Mesodermal cell (in vitro differentiated cells): ENCODE data around the gene ALK.

Experiments
- H3K27ac ChIP-seq: 2 replicates; pipeline ENCODE4 v1.7.0; 2013; ENCODE audit warnings: mild to moderate bottlenecking, low read depth, low read length, moderate library complexity; ENCODE audit not compliant: severe bottlenecking
- H3K36me3 ChIP-seq: 2 replicates; pipeline ENCODE4 v1.7.1; 2013; ENCODE audit warnings: mild to moderate bottlenecking, low read length, moderate library complexity; ENCODE audit not compliant: control insufficient read depth, insufficient read depth
- H3K4me1 ChIP-seq: one replicate; pipeline ENCODE4 v1.7.1; 2013; ENCODE audit warnings: mild to moderate bottlenecking, low read length; ENCODE audit not compliant: insufficient read depth, control insufficient read depth, poor library complexity, severe bottlenecking
- H3K4me3 ChIP-seq: 2 replicates; pipeline ENCODE4 v1.7.0; 2013; ENCODE audit warnings: low read length, control low read depth, mild to moderate bottlenecking; ENCODE audit not compliant: insufficient read depth, poor library complexity, severe bottlenecking; ENCODE audit errors: extremely low read depth
- H3K9me3 ChIP-seq: 2 replicates; pipeline ENCODE4 v1.7.1; 2013; ENCODE audit warnings: mild to moderate bottlenecking, low read length, moderate library complexity; ENCODE audit not compliant: control insufficient read depth
- WGBS, 2 experiments: methylation state at CpG; one replicate each; pipeline ENCODE4 v1.1.5; 2013; ENCODE audit warnings: missing lambda C conversion rate in 2 of 2; ENCODE audit not compliant: insufficient coverage in 2 of 2; 5-methylcytosine and 5-hydroxymethylcytosine counted together

Gene ALK

DNA sequence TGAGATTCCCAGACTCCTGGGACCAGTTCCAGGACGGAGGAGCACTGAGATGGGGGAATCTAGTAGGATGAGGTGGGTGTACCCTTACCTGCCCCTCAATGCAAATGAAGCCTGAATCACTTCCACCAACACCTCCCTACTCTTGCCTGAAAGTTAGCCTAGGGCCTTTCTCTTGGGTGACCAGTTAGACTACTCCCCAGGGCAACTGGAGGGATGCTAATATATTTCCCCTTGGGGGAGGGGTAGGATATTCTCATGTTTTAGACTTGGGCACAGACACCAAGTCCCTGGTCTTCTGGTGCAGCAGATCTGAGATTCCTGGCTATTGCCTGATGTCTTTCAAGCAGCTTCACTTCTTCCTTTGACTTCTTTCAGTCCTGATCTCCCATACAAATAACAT lies 334.5 kb downstream of the ALK start:
- H3K27ac ChIP-seq: no peak overlapping the region
- no peaks in the 10 kb centered on the region for H3K36me3 ChIP-seq
- no peaks in the 10 kb centered on the region for H3K4me1 ChIP-seq
- no peak overlapping the region for H3K4me3 ChIP-seq
- no peaks in the 10 kb centered on the region for H3K9me3 ChIP-seq
- WGBS, 2 experiments: no CpG with 5 or more reads among the region's 1 CpG

DNA sequence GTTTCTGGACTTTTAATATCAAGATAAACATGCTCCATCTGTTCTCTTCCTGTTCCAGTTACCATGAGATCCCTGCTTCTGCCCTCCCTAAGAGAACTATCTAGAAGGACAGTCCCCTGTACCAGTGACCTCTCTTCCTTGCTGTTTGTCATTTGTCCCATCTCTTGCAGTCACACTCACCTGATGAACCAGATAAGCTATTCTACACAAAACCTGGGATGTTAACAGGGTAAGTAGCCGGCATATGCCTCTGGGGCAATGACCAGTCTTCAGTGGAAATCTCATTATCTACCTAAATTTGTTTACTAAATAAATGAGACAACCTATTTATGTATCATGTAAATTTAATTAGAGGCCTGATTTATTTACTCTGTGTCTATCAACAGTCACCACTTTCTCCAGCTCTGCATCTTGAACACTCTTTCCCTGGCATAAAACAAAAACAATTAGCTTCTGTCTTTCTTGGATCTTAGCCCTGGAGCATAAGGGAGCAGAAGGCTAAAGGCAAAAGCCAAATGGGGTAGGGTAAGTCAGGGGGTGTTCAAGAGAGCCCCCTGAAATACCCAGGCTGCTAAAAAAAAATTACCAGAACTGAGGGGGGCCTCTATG lies 337.7 kb downstream of the ALK start:
- no CpG with 5 or more reads among the region's 1 CpG for WGBS, 2 experiments
- Histone ChIP-seq H3K27ac (no peak overlapping the region), H3K4me1 (no peaks in the 10 kb centered on the region)

DNA sequence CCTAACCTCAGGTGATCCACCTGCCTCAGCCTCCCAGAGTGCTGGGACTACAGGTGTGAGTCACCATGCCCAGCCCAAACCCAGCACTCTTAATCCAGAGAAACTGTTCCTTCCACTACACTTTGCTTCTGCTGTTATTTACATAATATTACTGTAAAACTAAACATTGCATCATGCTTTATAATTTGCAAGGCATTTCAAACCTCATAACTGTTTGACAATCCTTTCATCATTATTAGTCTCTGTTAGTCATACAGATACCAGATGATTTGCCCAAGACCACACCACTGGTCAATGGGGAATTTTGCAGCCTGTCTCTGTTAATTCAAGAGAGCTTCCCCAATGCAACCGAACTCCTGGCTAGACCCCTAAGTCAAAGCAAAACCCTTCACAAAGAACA lies 338.3 kb downstream of the ALK start:
- Histone ChIP-seq H3K36me3 (no peaks in the 10 kb centered on the region), H3K27ac (no peak overlapping the region), H3K4me3 (no peak overlapping the region), H3K4me1 (no peaks in the 10 kb centered on the region), H3K9me3 (no peaks in the 10 kb centered on the region)
- 100% methylated on average over 1 of the region's 1 CpG for WGBS, 2 experiments

More for the DNA sequence above, 337.7 kb downstream of the ALK start:
- Histone ChIP-seq H3K9me3 (no peaks in the 10 kb centered on the region), H3K4me3 (no peak overlapping the region), H3K36me3 (no peaks in the 10 kb centered on the region)

DNA sequence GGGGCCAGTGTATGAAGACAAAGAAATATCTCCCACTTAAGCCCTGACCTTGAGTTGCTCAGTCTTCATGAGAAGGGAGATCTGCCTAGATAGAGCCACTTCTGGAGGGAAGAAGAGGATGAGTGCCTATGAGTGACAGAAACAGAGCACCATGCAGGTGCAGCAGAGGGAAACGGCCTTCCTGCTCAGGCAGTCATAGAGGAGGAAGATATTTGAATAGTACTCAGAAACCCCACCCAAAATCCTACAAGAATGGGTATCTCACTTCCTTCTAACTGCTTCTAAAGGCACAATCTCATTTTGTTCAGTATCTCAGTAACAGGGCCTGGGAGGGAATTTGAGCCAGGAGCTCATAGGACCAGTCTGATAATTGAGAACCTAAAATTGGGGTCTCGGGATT lies 339.3 kb downstream of the ALK start:
- 88 to 92% methylated on average over 1 of the region's 2 CpGs for WGBS, 2 experiments
- Histone ChIP-seq H3K36me3 (no peaks in the 10 kb centered on the region), H3K4me1 (no peaks in the 10 kb centered on the region), H3K27ac (no peak overlapping the region), H3K9me3 (no peaks in the 10 kb centered on the region), H3K4me3 (no peak overlapping the region)

DNA sequence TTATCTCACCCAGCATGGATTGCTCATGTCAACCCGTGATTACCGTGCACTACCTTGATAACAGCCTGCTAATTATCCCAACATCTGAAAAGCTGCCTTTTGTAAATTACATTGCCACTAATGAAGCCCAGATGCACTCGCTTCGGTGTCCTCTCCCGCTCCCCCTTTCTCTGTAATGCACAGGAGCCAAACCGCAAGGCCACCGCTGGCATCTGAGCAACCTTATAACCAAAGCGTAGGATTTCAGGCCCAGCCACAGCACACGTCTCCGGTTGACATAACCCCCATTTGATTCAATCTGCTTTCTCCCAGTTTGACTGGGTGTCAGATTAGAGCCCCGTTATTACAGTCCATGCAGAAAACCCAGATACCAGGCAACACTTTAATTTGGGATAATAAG lies 341.2 kb downstream of the ALK start:
- Histone ChIP-seq H3K27ac (no peak overlapping the region), H3K9me3 (no peaks in the 10 kb centered on the region), H3K36me3 (no peaks in the 10 kb centered on the region), H3K4me3 (no peak overlapping the region), H3K4me1 (no peaks in the 10 kb centered on the region)
- 95 to 97% methylated on average over 9 to 11 of the region's 11 CpGs for WGBS, 2 experiments

DNA sequence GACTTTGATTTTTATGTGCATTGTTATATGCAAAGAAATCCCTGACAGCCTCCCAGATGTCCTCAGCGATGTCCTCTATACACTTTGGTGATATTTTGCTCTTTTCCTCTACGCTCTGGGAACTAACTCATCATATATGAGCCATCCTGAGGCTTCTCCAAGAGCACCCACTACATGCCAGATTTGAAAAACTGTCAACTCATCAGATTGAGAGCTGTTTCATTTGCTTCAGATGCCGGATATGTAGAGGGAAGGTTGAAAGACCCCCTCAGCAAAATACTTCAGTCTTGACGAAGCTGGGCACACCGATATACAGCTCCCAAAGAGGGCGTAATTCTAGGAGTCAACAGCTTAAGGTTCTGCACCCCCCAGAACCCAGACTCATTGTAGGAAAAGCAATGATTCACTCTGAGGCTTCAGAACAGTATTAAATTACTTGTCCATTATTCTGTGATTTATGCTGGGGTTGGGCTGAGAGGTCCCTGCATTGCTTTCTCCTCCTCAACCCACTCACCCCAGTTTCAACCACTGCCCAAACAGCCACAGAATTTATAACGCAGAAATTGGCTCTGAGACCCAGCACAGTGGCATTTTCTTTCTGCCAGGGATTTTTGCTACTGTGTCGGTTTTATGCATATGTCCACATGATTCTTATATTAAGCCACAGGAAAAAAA lies 341.8 kb downstream of the ALK start:
- 90 to 94% methylated on average over 6 to 8 of the region's 8 CpGs for WGBS, 2 experiments
- Histone ChIP-seq H3K36me3 (no peaks in the 10 kb centered on the region), H3K27ac (no peak overlapping the region), H3K4me3 (no peak overlapping the region), H3K9me3 (no peaks in the 10 kb centered on the region), H3K4me1 (no peaks in the 10 kb centered on the region)

DNA sequence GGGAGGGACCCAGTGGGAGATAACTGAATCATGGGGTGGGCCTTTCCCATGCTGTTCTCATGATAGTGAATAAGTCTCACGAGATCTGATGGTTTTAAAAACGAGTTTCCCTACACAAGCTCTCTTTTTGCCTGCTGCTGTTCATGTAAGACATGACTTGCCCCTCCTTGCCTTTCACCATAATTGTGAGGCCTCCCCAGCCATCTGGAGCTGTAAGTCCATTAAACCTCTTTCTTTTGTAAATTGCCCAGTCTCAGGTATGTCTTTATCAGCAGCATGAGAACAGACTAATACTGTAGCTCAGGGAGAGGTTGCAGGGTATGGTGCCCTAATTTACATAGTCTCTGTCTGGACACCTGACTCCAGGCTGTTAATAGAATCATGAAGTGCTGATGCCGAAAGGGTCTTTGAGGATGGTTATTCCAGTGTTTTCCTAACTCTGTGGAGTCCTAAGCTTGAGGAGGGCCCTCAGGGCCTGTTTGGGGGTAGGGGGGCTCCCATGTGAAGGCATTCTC lies 343.2 kb downstream of the ALK start:
- no peak overlapping the region for H3K27ac ChIP-seq
- H3K4me1 ChIP-seq: no peaks in the 10 kb centered on the region
- WGBS, 2 experiments: 70 to 75% methylated on average over 3 of the region's 3 CpGs
- H3K36me3 ChIP-seq: no peaks in the 10 kb centered on the region
- no peak overlapping the region for H3K4me3 ChIP-seq
- no peaks in the 10 kb centered on the region for H3K9me3 ChIP-seq

DNA sequence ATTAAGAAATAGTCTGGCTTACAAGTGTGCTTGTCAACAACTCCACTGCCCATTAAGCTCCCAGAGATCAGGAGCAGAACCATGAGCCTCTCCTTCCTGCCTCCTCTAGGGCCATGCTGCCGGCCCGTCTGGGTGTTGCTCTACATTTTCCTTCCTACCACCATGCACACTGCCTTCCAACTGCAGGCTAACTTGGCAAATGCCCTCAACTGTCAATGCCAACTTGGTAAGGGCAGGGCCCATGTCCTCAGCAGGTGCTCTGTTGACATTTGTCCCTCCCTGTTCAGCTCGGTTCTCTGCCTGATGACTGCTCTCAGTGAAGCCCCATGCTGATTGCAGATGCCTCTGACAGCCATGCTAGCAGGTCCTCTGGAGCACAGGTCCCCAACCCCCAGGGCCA lies 345.2 kb downstream of the ALK start:
- H3K4me1 ChIP-seq: no peaks in the 10 kb centered on the region
- WGBS, 2 experiments: 76 to 78% methylated on average over 3 of the region's 3 CpGs
- no peaks in the 10 kb centered on the region for H3K9me3 ChIP-seq
- H3K27ac ChIP-seq: no peak overlapping the region
- H3K4me3 ChIP-seq: no peak overlapping the region
- no peaks in the 10 kb centered on the region for H3K36me3 ChIP-seq

DNA sequence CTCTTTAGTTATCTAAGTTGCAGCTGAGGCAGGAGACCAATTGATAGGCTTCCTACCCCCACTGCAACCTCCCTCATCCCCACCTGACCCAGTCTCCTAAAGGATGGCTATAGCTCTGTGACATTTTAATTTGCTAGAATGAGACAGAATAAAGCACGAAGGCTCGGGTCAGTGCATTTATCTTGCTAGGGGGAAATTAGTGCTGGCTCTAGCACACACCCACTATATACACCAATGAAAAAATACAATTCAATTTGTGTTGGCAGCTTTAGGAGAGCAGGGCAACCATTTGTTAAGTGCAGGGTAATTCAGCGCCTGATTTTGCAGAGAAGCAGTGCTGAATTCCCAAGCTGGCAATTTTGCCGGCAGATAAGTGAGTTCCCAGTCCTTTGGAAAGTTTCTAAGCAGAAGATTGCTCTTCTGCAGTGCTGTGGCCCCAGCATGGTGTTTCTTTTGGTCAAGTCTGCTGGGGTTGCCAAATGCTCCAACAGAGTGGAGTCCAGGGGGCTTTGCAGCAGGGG lies 346.0 kb downstream of the ALK start:
- no peak overlapping the region for H3K4me3 ChIP-seq
- no peaks in the 10 kb centered on the region for H3K36me3 ChIP-seq
- H3K4me1 ChIP-seq: no peaks in the 10 kb centered on the region
- WGBS, 2 experiments: 85 to 94% methylated on average over 2 of the region's 4 CpGs
- H3K27ac ChIP-seq: no peak overlapping the region
- H3K9me3 ChIP-seq: no peaks in the 10 kb centered on the region

DNA sequence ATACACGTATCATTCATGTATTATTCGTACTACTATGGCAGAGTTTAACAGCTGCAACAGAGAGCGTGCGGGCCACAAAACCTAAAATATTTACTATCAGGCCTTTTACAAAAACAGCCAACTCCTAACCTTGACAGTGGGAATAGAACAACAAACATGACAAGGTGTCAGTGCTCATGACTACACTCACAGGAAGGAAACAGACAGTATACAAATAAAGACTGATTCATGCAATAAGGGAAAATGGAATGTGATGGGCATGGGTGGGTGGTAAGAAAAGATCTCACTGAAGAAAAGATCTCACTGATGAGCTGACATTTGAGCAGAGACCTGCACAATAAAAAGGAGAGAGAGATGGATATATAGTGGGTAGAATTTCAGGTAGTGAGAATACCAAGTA lies 347.8 kb downstream of the ALK start:
- 83 to 98% methylated on average over 4 of the region's 4 CpGs for WGBS, 2 experiments
- H3K4me3 ChIP-seq: no peak overlapping the region
- H3K9me3 ChIP-seq: no peaks in the 10 kb centered on the region
- H3K27ac ChIP-seq: no peak overlapping the region
- no peaks in the 10 kb centered on the region for H3K36me3 ChIP-seq
- H3K4me1 ChIP-seq: no peaks in the 10 kb centered on the region

DNA sequence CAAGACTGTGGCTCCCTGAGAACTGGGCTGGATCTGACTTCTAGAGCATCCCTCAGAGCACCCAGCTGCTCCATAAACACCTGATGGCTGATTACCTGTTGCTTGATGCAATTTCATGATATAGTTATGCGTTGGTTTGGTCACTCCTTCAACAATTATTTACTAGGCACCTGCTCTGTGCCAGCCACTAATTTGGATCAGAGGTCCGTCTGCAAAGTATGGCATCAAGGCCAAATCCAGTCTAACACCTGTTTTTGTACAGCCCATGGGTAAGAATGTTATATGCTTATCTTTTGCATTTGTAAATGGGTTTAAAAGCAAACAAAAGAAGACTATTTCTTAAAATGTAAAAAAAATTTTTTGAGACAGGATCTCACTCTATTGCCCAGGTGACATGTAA lies 348.2 kb downstream of the ALK start:
- Histone ChIP-seq H3K4me1 (no peaks in the 10 kb centered on the region), H3K4me3 (no peak overlapping the region), H3K27ac (no peak overlapping the region), H3K36me3 (no peaks in the 10 kb centered on the region), H3K9me3 (no peaks in the 10 kb centered on the region)
- no CpG with 5 or more reads among the region's 2 CpGs for WGBS, 2 experiments
